GM12878 (cell line): ENCODE results near the gene BRI3BP. TPM values are rescaled to one million over a fixed set of nuclear protein-coding genes. Genes with fewer than 3 reads are reported as not detected.

Source experiments
- ATAC-seq: fragments of 200-7000 bp; cut with Tn5 transposase; 3 replicates; pipeline ENCODE4 v1.9.1; 2020; ENCODE audit warnings: mild to moderate bottlenecking, moderate library complexity
- BruUV-seq: library from RNA; stranded (reverse); fragments of 400-500 nt; replicated peaks from 2 replicates; lab custom pipeline; 2021; lab: Mats Ljungman, UMichigan
- CTCF ChIA-PET: fragments of 300-600 bp; sonication (Branson Sonifier 250); formaldehyde crosslinking; extraction: SDS; loops from one replicate; lab custom pipeline; 2021; ENCODE audit warnings: inconsistent platforms; lab: Yijun Ruan, JAX
- POLR2A ChIA-PET: fragments of 350-600 bp; formaldehyde crosslinking; extraction: SDS; loops from one replicate; lab custom pipeline; 2021; ENCODE audit warnings: inconsistent platforms; lab: Charles Lee
- RAD21 ChIA-PET: fragments of 300-600 bp; sonication (Branson Sonifier 250); formaldehyde crosslinking; loops from one replicate; lab custom pipeline; 2023; ENCODE audit warnings: antibody characterized with exemption; ENCODE audit not compliant: unreplicated experiment; lab: Charles Lee
- SMC1A ChIA-PET: fragments of 300-600 bp; sonication (Branson Sonifier 250); formaldehyde crosslinking; loops from one replicate; lab custom pipeline; 2023; ENCODE audit not compliant: unreplicated experiment, uncharacterized antibody; lab: Charles Lee
- DNase-seq: peaks from one replicate; pipeline ENCODE4 v3.0.0-alpha.2; 2011; ENCODE audit warnings: low read depth, low spot score
- FAIRE-seq: peaks from 3 replicates; lab custom pipeline; 2011; peaks lifted over from hg19 to GRCh38; lab: Jason Lieb, UNC
- H2AFZ ChIP-seq: 2 replicates; pipeline ENCODE4 v1.6.0; 2011; ENCODE audit warnings: low read depth, low read length, control low read depth; ENCODE audit not compliant: control insufficient read depth
- H3K27ac ChIP-seq: 2 replicates; pipeline ENCODE4 v1.5.1; 2011; ENCODE audit warnings: control low read depth; ENCODE audit not compliant: control insufficient read depth, insufficient read depth
- H3K27me3 ChIP-seq, 2 experiments: replicated peaks in 1 of 2; 2 replicates each; pipeline versions ENCODE4 v1.6.0 to v1.6.1; 2011; ENCODE audit warnings: low read length in 1 of 2; ENCODE audit not compliant: control insufficient read depth in 2 of 2, insufficient read depth in 2 of 2
- H3K36me3 ChIP-seq, 2 experiments: 2 replicates each; pipeline ENCODE4 v1.5.1; 2011; ENCODE audit warnings: low read length in 1 of 2; ENCODE audit not compliant: control insufficient read depth in 2 of 2, insufficient read depth in 2 of 2
- H3K4me1 ChIP-seq: 2 replicates; pipeline ENCODE4 v1.6.1; 2011; ENCODE audit warnings: mild to moderate bottlenecking, low read length, moderate library complexity, mixed read lengths; ENCODE audit not compliant: control insufficient read depth, insufficient read depth
- H3K4me2 ChIP-seq: 2 replicates; pipeline ENCODE4 v1.6.0; 2011; ENCODE audit warnings: control low read depth; ENCODE audit not compliant: control insufficient read depth, insufficient read depth
- H3K4me3 ChIP-seq: fragments of 200-600 bp; sonication (generic); 2 replicates; pipeline ENCODE4 v1.5.1; 2016
- H3K79me2 ChIP-seq: 2 replicates; pipeline ENCODE4 v1.6.0; 2011; ENCODE audit warnings: low read length; ENCODE audit not compliant: control insufficient read depth, insufficient read depth
- H3K9ac ChIP-seq: 2 replicates; pipeline ENCODE4 v1.8.0; 2011; ENCODE audit warnings: low read length, control low read depth, mixed read lengths; ENCODE audit not compliant: control insufficient read depth, insufficient read depth
- H3K9me3 ChIP-seq: replicated peaks from 3 replicates; pipeline ENCODE4 v1.5.1; 2011; ENCODE audit warnings: mild to moderate bottlenecking, low read length; ENCODE audit not compliant: control insufficient read depth, insufficient read depth
- H4K20me1 ChIP-seq: 2 replicates; pipeline ENCODE4 v1.6.0; 2011; ENCODE audit not compliant: control insufficient read depth, insufficient read depth
- ASH2L ChIP-seq: fragments of 300-600, 200-600 bp; sonication (generic); IDR thresholded peaks from 2 replicates; pipeline ENCODE4 v1.6.1; 2017; ENCODE audit warnings: low read depth, mild to moderate bottlenecking, borderline replicate concordance
- BACH1 ChIP-seq: fragments of 450-650 bp; IDR thresholded peaks from 2 replicates; pipeline ENCODE4 v1.6.1; 2017; ENCODE audit warnings: mild to moderate bottlenecking, borderline replicate concordance
- BCL11A ChIP-seq: IDR thresholded peaks from 2 replicates; pipeline ENCODE4 v1.6.1; 2011; ENCODE audit warnings: low read depth, low read length
- EED ChIP-seq: sonication (generic); IDR thresholded peaks from 2 replicates; pipeline ENCODE4 v1.6.1; 2016; ENCODE audit warnings: antibody characterized with exemption, low read depth
- EP300 ChIP-seq, 2 experiments: fragments of 150-350 bp in 1 of 2; IDR thresholded peaks; 2 replicates each; pipeline ENCODE4 v1.6.1; 2011 to 2012; ENCODE audit warnings: low read depth in 2 of 2, low read length in 2 of 2, borderline replicate concordance in 1 of 2, improper control_type of control experiment in 1 of 2, inconsistent platforms in 1 of 2; ENCODE audit not compliant: control insufficient read depth in 1 of 2
- FOS ChIP-seq: IDR thresholded peaks from 3 replicates; pipeline ENCODE4 v1.6.1; 2011; ENCODE audit warnings: borderline replicate concordance; ENCODE audit not compliant: insufficient read length; ENCODE audit errors: extremely low read depth
- HCFC1 ChIP-seq: fragments of 150-350 bp; IDR thresholded peaks from 2 replicates; pipeline ENCODE4 v1.6.1; 2014; ENCODE audit warnings: low read length
- KDM1A ChIP-seq: fragments of 200-600 bp; sonication (generic); IDR thresholded peaks from 2 replicates; pipeline ENCODE4 v1.6.1; 2016; ENCODE audit warnings: borderline replicate concordance
- LARP7 ChIP-seq: fragments of 450-650 bp; IDR thresholded peaks from 2 replicates; pipeline ENCODE4 v1.6.1; 2017; ENCODE audit warnings: mild to moderate bottlenecking
- MEF2B ChIP-seq: fragments of 450-650 bp; IDR thresholded peaks from 2 replicates; pipeline ENCODE4 v1.6.1; 2018; ENCODE audit warnings: mild to moderate bottlenecking, moderate library complexity; ENCODE audit not compliant: partially characterized antibody, poor library complexity, severe bottlenecking
- MXI1 ChIP-seq: fragments of 150-350 bp; IDR thresholded peaks from 2 replicates; pipeline ENCODE4 v1.6.1; 2011; ENCODE audit warnings: low read depth, mild to moderate bottlenecking, inconsistent platforms, low read length, improper control_type of control experiment
- SIX5 ChIP-seq: IDR thresholded peaks from 2 replicates; pipeline ENCODE4 v1.6.1; 2011; ENCODE audit warnings: mild to moderate bottlenecking, low read depth, low read length, moderate library complexity; ENCODE audit not compliant: severe bottlenecking
- WGBS: methylation state at CpG from one replicate; pipeline ENCODE4 v1.1.6; 2016; ENCODE audit warnings: low lambda C conversion rate; ENCODE audit not compliant: insufficient replicate concordance, insufficient coverage; ENCODE audit errors: missing lambda C conversion rate; 5-methylcytosine and 5-hydroxymethylcytosine counted together
- in situ Hi-C: fragments of 300-500 bp; cut with MboI; formaldehyde crosslinking; loops from 9 replicates; pipeline ENCODE4 v1.14.3; 2018; ENCODE audit warnings: mixed read lengths
- intact Hi-C: fragments of 100-400 bp; cut with micrococcal nuclease; formaldehyde crosslinking; loops from one replicate; pipeline ENCODE4 v1.14.2; 2022; ENCODE audit not compliant: unreplicated experiment
- polyA plus RNA-seq, 11 experiments: library from polyadenylated mRNA; depleted of rRNA in 4 of 11; unstranded in 6 of 11; stranded (reverse) in 5 of 11; fragments of >200 nt; fragmentation: Nextera tagmentation in 4 of 11; fragmentation: Illumina TruSeq in 1 of 11; extraction: Ambion mirVana in 4 of 11; extraction: Trizol in 1 of 11; gene quantifications; 1 replicate in 1 of 11; 2 replicates in 10 of 11; pipeline versions ENCODE4 v1.2.1 to v1.2.3, GENCODE V29; 2011 to 2016; ENCODE audit warnings: inconsistent platforms in 2 of 11, missing spikeins in 2 of 11, low read depth in 1 of 11
- total RNA-seq, 4 experiments: library from RNA; depleted of rRNA in 3 of 4; stranded (reverse); fragments of >200 nt in 3 of 4; fragmentation: Illumina TruSeq in 1 of 4; extraction: Trizol in 1 of 4; gene quantifications; 2 replicates each; pipeline versions ENCODE4 v1.2.1 to v1.2.3, GENCODE V29; 2013 to 2021
- TF ChIP-seq, protein P1 (sequence below): IDR thresholded peaks from 2 replicates; pipeline ENCODE4 v1.6.1; 2012; ENCODE audit warnings: low read depth, low read length, improper control_type of control experiment
- TF ChIP-seq, protein P2 (sequence below): fragments of 450-650 bp; conservative IDR thresholded peaks from 2 replicates; pipeline ENCODE4 v1.6.1; 2017; ENCODE audit warnings: mild to moderate bottlenecking, moderate library complexity

Gene BRI3BP
- total and polyA plus RNA-seq, 10 of the 15 experiments (the other 5 are each of a cell fraction or from before 2014, with no cell fraction given): 11.5 to 37.0 (median 28.5) TPM

DNA sequence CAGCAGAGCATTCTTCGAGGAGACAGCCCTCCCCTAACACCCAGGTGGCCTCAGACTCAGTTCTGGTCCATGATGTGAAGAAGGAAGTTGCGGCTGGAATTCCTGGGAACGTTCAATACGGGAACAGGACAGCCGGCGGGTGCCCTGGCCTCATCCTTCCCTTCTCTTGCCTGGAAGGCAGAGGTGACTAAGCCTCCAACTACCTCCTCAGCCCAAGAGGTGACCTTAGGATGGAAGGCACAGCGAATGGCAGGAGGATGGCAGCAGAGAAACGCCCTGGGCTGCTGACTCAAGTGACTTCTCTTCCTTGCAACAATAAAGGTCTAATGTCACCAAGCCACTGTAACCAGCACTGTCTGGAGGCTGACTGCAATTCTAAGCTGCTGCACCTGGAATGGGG lies 40.6 kb upstream of the BRI3BP start (continued):
- TF ChIP-seq FOS (no peak), SIX5 (no peak), EP300 (IDR thresholded peaks at IDR 0.05; ENCODE audit: borderline replicate concordance in 1 of 2, control insufficient read depth in 1 of 2, low read depth in 2 of 2, low read length in 2 of 2) (no peak), HCFC1 (no peak), BCL11A (no peak), BACH1 (no peak), ASH2L (no peak), MEF2B (no peak), MXI1 (no peak), LARP7 (no peak), EED (no peak)

DNA sequence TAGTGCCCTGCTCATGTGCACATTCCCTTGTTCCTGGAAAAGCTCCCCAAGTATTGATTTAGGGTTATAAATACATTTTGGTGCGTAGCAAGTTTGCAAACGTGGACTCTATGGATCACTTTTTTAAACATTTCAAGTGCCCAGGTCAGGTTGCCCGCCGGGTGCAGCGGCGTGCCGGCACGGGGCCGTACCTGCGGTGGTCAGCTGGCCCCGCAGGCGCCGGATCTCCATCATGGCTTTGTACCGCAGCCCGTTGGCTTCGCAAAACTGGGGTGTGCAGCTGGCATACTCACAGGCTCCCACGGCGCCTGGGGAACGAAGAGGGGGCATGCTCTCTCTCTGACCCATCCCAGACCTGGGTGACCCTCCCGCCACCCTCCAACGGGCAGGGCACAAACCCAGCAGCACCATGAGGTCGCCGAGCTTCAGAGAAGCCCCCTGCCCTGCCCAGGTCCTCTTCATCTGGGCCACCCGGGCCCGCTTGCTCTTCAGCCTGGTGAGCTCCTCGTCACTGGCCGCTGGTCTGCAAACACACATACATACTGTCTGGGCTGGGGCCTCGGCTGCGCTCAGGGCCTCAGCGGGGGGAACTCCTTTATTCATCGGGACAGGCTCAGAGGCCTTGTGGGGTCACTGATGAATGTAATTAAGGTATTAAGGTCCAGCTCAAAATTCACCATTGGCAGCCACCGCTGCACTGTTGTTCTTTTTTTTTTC lies 39.6 kb upstream of the BRI3BP start:
- H3K9ac ChIP-seq: no peak overlapping the region
- in situ Hi-C loops: no loop called here
- H3K27ac ChIP-seq: no peak overlapping the region
- no peaks in the 10 kb centered on the region for H3K4me1 ChIP-seq
- ChIA-PET RAD21 (no interaction called here), POLR2A (no interaction called here), CTCF (no interaction called here), SMC1A (no interaction called here)
- H3K4me3 ChIP-seq: no peak overlapping the region
- TF ChIP-seq, protein P1, sequence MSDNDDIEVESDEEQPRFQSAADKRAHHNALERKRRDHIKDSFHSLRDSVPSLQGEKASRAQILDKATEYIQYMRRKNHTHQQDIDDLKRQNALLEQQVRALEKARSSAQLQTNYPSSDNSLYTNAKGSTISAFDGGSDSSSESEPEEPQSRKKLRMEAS: no peak
- TF ChIP-seq, protein P2, sequence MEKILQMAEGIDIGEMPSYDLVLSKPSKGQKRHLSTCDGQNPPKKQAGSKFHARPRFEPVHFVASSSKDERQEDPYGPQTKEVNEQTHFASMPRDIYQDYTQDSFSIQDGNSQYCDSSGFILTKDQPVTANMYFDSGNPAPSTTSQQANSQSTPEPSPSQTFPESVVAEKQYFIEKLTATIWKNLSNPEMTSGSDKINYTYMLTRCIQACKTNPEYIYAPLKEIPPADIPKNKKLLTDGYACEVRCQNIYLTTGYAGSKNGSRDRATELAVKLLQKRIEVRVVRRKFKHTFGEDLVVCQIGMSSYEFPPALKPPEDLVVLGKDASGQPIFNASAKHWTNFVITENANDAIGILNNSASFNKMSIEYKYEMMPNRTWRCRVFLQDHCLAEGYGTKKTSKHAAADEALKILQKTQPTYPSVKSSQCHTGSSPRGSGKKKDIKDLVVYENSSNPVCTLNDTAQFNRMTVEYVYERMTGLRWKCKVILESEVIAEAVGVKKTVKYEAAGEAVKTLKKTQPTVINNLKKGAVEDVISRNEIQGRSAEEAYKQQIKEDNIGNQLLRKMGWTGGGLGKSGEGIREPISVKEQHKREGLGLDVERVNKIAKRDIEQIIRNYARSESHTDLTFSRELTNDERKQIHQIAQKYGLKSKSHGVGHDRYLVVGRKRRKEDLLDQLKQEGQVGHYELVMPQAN: no peak
- TF ChIP-seq KDM1A: no peak
- DNase-seq (no peak), ATAC-seq (no peak), FAIRE-seq (no peak)
- no peaks in the 10 kb centered on the region for H3K79me2 ChIP-seq
- no peaks in the 10 kb centered on the region for H3K9me3 ChIP-seq
- H3K27me3 ChIP-seq: no peaks in the 10 kb centered on the region
- H3K4me2 ChIP-seq: no peak overlapping the region
- intact Hi-C loops: no loop called here
- no peaks in the 10 kb centered on the region for H4K20me1 ChIP-seq
- H2AFZ ChIP-seq: no peak overlapping the region
- H3K36me3 ChIP-seq: peaks cover 24 to 29% of the 10 kb centered on the region in 2 experiments
- 95% methylated on average over 32 of the region's 32 CpGs for WGBS
- BruUV-seq: no TSS peak
